ENCODE results near the gene SUPT20HL1.
"Not testable (repeated sequence)": the region's sequence is repeated elsewhere in the genome, so short reads cannot be mapped to it uniquely, and the experiment has no call there.

SUPT20HL1 gene

DNA sequence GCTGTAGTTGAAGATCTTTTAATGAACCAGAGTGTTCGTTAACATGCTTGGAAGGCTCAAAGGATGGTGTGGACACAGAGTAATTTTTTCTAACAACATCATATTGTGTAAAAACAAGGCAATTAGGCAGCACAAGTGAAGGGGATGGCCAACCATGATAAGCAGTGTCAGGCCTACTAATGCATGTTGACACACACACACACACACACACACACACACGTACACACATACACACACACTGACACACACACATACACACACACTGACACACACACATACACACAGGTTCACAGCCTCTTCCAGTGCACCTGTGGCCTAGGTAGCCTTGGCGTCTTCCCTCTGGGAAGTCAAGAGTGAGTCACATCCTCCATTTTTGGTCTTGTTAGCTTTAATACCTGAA, at the start of gene SUPT20HL1:
SUPT20HL1 (plus strand) TSS at position 368 of the 400 bp plus-strand sequence. CDS start 2,122 bp downstream, outside the sequence.
- DNase-seq: no peak

DNA sequence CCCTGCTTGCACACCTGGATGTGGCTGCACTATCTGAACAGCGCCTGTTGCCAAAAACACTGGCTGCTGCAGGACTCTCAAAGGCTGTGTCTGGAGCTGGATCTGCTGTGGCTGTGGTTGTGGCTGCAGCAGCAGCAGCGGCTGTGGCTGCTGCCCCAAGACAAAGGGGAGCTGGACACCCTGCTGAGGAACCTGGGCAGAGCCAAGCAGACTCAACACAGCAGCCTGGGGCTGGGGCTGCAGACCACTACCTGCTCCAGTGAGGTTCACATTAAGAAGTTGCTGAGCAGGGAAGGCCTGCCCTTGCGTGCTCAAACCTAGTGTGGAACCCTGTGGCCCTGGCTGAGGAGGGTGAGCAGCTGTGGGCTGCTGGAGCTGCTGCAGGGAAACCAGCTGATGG, 49.5 kb upstream of the SUPT20HL1 start:
- not testable (repeated sequence) for DNase-seq

DNA sequence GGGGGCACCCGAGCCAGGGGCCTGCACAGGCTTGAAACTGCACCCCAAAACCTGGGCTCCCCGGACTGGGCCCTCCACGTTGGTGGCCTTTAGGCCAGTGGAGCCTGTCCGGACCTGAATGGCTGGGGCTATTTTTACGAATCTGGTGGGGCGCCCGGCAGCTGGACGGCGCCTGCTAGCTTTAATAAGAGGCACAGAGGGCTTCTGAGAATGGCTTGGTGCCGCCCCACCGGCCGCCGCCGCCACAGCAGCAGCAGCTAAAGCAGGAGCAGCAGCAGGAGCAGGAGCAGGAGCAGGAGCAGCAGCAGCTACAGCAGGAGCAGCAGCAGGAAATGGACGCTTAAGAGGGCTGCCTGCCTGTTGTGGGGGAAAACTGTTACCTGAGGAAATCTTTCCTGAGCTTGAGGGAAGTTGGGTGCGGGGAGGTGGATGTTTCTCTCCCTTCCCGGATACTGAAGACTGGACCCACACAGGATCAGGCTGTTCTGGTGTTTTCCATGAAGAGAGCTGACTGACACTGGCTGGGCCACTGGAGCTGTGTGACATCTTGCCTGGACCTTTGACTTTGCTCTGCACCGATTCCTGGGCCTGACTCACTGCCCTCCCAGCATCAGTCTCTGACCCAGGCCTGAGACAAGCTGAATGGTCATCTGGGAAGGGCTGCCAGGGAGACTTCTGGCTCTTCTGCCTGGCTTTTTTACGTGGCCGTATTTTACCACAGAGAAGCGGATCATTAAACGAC, 48.8 kb upstream of the SUPT20HL1 start:
- not testable (repeated sequence) for DNase-seq

DNA sequence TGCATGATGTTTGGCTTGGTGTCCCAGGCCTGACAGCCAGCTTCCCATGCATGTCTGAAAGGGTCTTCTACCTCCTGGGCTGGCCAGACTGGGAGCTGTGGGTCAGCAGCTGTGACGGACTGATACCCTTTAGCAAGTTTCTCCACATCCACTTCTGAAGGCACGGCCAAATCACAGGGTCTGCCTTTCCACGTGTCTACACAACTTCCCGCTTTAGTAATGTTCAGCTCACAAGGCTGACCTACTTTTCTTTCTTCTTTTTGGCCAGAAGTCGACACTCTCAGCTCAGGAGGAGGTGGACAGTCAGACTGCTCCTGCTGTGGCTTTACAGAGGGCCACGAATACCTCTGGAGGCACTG, 48.2 kb upstream of the SUPT20HL1 start:
- DNase-seq: not testable (repeated sequence)

DNA sequence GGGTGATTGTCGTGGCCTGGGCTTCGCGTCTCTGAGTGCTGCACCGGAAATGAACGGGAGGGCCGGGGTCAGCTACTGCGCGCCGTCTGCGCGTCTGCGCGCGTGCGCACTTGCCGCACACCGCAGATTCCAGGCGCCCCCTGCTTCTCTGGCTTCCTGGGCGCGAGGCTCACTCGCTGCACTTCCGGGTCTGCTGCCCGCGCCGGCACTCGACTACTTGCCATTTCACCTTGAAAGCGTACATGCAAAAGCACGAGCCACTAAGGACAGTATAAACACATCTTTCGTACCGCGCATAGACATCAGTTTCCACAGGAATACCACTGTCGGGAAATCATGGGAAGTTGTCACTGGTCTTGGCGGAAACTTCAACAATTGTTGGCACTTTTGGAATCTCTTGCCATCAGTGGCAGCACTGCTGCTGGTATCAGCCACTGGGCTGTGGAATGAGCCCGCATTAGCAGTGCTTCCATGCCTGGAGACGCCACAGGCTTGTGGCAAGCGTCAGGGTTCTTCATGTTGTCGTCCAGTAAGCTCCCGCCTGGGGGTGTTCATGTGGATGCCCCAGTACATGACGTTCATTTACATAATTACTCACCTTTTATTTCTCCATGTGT, 46.3 kb upstream of the SUPT20HL1 start, which contains the start of gene SUPT20HL2:
SUPT20HL2 (minus strand) TSS at position 51 of the 617 bp plus-strand sequence. CDS start 754 bp downstream, outside the sequence.
- no peak for DNase-seq

DNA sequence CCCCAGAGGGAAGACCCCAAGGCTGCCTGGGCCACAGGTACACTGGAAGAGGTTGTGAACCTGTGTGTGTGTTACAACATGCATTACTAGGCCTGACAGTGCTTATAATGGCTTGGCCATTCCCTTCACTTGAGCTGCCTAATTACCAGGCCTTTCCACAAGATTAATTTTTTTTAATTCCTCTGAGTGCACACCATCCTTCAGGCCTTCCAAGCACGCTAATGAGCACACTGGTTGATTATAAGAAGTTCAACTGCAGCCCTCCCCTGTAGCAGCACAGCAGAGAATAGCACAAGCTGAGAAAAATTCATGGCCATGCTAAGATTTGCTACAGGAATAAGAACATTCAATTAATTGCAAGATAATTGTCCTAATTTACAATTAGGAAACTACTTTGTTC, 44.3 kb upstream of the SUPT20HL1 start:
- no peak for DNase-seq

DNA sequence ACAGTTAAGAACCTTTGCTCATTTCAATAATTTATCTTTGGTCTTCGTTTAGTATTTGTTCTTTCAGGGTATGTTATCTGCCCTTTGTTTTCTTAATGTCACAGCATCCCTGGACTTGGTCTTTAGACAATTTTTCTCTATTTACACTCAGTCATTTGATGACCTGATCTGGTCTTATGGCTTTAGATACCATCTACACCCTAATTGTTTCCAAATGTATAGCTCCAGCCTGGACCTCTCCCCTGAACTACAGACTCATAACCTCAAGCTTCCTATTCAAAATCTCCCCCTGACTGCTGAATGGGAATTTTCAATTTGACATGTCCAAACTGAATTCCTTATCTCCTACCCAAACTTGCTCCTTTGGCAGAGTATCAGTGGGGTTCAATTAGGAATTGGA, 42.9 kb upstream of the SUPT20HL1 start:
- no peak for DNase-seq

DNA sequence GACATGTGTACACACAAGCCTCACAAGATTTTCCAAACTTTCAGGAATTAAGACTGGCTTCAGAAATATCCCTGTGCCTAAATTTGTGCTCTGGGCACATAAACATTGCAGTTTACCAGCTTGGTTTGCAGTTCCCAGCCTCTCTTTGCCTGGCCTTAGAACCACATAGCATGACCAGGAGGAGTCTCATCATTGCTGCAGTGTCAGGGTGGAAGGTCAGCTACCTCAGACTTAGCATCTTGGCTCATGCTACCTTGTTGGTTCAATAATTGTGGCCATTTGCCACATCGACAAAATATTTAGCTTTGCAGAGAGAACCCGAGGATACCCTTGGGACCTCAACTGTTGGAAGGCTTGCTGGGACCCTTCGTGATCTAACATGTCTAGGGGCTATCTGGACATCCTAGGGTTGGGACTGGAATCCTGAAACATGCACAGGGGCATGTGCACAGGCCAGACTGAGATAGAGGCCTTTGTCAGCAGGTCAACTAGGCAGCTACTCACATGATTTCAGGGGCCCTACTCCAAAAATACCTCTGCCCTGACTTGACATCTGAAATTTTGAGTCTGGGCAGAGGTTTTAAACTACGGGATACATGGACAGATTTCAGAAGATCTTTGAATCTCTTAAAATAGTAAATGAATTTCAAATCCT, 38.6 kb upstream of the SUPT20HL1 start:
- no peak for DNase-seq

DNA sequence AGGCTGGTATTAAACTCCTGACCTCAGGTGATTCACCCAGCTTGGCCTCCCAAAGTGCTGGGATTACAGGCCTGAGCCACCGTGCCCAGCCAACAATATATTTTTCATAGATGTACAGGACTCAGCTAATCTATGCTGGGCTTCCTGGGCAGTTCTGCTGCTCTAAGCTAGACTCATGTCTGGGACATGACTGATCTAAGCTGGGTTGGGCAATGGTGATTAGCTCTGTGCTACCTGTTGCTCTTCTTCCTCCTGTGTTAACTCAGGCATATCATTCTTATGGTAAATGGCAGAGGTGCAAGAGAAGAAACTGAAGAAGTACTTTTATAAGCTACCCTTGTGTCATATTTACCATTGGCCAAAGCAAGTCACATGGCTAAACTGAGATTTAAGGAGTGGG, 35.2 kb upstream of the SUPT20HL1 start:
- no peak for DNase-seq

DNA sequence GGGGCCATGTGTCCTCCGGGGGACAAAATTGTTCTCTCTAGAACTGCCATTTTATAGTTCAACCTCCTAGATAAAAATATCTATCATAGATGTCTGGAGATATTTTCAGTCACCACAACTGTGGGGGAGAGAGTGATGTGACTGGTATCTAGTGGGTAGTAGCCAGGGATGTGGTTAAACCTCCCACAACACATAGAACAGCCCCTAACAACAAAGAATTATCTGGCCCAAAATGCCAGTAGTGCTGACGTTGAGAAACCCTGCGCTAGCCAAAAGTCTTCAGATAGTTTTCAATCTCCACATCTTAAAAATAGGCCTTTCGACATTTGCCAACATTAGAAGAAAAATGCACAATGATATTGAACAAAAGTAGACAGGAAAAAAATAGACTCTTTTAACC, 27.6 kb upstream of the SUPT20HL1 start:
- DNase-seq: no peak

DNA sequence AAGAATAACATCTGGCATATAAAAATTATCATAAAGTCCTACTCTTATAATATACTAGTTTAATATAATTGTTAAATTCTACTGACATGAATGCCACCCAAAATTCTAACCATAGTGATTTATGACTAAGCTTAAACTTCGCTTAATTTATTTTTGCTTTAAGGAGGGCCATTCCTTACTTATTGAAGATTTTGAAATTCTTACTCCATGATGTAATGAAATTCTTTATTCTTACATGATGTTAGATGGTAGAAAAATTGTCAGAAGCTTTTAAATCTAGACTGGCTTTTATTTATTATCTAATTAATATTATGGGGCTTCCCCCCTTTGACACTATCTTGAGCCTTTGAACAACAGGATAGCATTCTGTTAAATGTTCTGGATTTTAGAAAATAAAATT, 27.1 kb upstream of the SUPT20HL1 start:
- DNase-seq: no peak

DNA sequence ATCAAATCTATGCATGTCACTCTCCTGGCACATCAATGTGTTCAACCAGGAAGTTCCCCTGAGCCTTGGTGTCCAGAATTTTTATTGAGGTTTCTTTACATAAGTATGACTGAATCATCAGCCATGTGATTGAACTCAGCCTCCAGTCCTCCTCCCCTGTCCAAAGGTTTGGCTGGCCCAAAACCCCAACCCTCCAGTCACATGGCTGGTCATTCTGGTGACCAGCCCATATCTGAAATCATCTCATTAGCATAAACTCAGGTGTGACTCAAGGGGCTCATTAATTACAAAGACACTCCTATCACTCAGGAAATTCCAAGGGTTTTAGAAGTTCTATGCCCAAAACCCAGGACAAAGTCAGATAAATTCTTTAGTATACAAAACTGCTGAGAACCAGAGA, 26.0 kb upstream of the SUPT20HL1 start:
- DNase-seq: no peak

DNA sequence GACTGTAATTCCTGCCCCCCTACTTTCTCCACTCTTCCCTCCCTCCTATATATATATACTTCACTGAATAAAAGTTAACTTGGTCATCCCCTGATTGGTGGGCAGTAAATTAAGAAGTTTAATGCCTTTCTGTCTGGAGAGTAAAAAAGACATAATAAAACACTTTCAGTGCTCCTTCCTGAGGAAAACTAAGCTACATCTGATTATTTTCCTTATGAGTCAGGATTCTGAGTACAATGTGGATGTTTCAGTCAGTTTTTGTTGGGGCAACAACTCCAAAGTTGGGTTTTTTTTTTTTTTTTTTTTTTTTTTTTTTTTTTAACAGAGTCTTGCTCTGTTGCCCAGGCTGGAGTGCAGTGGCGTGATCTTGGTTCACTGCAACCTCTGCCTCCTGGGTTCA, 24.6 kb upstream of the SUPT20HL1 start:
- DNase-seq: no peak

DNA sequence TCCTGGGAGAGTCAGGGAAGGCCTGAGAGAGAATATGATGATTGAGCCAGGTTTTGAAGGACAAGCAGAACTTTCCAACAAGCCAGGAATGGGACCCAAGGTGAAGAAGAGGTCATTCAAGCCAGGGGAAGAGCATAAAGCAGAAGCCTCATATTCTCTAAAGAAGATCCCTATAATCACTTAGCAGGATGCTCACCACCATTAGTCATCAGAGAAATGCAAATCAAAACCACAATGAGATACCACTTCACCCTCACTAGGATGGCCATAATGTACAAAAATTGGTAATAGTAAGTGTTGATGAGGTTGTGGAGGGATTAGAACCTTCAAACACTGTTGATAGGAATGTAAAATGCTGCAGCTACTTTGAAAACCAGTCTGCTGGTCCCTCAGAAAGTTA, 20.5 kb upstream of the SUPT20HL1 start:
- DNase-seq: no peak

DNA sequence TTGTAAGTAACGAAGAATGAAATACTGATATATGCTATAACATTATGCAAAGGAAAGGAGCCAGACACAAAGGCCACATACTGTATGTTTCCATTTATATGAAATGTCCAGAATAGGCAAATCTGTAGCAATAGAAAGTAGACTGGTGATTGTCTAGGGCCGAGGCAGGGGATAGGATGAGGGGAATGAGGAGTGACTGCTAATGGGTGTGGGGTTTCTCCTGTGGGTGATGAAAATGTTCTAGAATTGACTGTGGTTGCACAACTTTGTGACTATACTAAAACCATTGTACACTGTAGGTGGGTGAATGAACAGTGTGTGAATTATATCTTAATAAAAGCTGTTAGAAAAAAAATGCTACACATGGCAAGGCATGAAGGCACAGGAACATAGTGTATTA, 19.9 kb upstream of the SUPT20HL1 start:
- DNase-seq: no peak

DNA sequence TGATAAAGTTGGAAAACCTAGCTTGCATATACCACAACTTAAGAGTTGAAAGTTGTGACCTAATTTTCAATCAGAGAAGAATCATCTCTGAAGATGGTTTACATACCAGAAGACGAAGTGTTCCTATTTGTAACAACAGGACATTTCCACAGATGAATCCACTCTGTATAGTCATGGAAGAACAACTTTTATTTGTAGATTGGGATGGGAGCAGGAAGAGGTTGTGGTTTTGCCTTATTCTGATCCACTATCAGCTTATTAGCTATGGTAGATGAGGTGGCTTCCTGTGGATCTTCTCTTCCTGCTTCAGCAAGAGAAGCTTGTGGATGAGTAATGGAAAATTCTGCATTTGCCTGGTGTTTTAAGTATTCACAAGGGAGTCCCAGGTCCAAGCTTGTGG, 18.6 kb upstream of the SUPT20HL1 start:
- DNase-seq: no peak

DNA sequence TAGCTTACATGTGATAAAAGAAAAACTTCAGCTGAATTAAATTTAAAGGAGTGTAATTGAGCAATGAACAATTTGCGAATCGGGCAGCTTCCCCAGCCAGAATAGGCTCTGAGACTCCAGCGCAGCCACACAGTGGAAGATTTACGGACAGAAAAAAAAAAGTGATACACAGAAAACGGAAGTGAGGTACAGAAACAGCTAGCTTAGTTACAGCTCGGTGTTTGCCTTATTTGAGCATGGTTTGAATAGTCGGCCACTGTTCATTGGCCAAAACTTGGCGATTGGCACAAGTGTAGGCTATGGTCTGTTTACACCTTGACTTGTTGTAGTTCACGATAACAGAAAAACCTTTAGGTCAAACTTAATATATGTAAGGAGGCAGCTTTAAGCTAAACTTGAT, 16.7 kb upstream of the SUPT20HL1 start:
- no peak for DNase-seq

DNA sequence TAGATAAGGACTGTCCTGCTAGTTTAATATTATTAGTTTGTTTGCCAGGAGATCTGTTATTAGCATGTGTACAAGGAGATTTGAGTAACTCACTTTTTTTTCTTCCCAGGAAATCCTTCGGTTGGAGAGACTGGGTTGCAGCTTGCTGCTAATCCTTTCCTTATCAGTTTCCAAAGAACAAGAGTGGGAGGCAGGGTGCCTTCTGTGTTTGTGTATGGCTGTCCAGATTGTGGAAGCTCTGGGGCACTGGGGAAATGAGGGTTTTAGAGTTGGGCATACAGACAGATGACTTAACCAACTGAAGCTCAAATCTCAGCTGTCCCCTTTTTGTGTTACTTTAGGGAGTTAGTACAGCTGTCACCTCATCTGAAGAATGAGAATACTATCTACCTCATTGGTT, 12.6 kb upstream of the SUPT20HL1 start:
- DNase-seq: no peak

DNA sequence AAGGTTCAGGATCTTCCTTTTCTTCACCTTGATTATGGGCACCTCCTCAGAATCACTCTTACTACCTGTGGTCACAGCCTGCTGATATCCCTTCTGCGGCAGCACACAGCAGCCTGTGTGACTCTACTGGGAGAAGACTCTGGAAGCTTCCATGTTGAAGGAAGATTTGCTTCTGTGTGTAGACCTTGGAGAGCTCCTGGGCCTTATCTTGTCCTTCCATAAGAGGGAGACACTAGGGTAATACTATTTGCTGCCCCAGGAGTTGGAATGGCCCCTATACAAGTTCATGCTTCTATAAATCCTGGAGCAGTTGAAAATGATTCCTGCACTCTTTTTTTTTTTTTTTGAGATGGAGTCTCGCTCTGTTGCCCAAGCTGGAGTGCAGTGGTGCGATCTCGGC, 10.2 kb upstream of the SUPT20HL1 start:
- no peak for DNase-seq

DNA sequence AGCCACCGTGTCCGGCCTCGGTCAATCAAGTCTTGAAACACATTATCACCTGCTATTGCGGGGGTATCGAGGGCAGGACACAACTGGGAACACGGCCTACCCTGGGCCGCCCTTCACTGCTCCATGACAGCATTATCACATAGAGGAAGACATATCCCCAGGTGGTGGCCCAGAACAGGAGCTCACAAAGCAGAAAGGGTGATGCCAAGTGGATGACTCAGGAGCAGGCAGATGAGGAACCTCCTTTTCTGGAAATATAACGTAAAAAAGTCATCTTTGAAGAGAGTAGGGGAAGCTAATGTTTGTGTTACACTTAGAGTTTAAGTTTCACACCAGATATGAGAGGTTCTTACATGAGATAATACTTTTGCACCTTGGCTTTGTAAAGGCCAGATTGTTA, 5.3 kb upstream of the SUPT20HL1 start:
- no peak for DNase-seq

DNA sequence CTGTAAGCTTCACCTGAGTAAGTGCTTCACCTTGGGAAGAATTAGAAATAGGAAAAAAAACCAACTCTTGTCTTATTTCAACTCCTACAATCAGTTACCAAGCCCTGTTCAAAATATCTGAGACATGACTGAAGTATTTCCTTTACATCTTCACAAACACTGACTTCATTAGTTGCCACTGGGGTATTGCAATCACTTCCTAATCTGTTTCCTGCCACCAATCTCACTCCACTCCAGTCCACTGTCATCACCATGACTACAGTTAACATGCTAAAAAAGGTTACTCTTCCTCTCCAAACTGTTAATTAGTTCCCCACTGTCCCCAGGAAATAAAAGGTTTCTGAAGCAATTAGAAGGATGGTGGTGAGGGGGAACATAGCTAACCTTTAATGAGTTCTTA, 3.3 kb upstream of the SUPT20HL1 start:
- DNase-seq: no peak

DNA sequence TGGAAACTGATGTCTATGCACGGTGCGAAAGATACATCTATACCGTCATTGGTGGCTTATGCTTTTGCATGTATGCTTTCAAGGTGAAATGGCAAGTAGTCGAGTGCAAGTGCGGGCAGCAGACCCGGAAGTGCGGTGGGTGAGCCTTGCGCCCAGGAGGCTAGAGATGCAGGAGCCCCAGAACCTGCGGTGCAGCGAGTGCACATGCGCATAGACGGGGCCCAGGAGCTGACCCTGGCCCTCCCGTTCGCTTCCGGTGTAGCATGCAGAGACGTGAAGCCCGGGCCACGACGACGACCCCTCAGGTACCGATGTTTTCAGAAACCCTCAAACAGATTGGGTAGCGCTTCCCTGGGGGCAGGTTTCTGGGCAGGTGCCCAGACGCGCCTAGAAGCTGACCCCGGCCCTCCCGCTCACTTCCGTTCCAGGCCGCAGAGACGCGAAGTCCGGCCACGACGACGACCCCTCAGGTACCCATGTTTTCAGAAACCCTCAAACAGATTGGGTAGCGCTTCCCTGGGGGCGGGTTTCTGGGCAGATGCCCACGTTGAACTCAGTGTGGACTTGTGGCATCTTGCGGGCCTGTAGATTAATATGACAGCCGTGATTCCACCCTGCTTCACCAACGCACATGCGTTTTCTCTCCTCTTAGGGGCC, 1.8 kb downstream of the SUPT20HL1 start:
- not testable (repeated sequence) for DNase-seq

DNA sequence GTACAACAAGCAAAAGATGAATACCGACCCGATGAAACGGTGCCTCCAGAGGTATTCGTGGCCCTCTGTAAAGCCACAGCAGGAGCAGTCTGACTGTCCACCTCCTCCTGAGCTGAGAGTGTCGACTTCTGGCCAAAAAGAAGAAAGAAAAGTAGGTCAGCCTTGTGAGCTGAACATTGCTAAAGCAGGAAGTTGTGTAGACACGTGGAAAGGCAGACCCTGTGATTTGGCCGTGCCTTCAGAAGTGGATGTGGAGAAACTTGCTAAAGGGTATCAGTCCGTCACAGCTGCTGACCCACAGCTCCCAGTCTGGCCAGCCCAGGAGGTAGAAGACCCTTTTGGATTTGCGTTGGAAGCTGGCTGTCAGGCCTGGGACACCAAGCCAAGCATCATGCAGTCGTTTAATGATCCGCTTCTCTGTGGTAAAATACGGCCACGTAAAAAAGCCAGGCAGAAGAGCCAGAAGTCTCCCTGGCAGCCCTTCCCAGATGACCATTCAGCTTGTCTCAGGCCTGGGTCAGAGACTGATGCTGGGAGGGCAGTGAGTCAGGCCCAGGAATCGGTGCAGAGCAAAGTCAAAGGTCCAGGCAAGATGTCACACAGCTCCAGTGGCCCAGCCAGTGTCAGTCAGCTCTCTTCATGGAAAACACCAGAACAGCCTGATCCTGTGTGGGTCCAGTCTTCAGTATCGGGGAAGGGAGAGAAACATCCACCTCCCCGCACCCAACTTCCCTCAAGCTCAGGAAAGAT, 3.2 kb downstream of the SUPT20HL1 start:
- not testable (repeated sequence) for DNase-seq
